ENCODE measurements around the gene SART3.

Gene SART3

DNA sequence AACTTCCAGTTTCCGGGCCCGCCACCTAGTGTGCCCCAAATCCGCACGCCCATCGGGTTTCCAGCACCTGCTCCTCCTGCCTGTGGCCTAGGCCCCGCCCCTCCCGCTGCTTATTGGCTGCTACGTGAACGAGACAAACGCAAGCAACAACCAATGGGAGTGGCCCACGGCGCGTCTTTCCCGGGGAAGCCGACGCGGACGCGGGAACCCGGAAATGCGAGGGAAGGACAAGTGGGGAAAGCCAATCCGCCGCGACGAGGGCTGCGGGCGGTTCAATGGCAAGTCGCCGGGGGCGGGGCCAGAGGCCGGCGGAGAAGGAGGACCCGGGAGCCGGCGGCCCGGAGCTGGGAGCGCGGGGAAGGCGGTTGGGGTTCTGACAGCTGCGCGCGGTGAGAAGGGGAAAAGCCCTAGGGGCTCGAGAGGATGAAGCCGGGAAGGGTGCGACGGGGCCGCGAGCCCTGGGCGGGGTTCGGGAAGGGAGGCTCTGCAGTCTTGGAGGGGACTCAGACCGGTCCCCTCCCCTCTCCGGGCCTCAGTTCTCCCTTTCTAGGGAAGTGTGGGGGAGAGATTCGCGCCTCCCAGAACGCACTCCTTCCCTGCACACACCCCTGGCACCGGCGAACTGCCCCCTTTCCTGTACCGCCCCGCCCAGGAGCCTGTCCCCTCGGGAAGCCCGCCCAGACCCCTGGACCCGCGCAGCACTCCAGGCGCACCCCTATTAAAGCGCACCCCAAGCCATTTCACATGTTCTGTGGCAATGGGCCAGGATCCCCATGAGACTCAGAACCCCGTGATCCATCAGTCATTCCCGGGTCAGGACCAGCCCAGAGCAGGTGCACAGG lies 45.8 kb downstream of the SART3 start, which contains the start of gene FICD:
Gene FICD, plus strand, starts transcription at position 305 of the 842 bp plus-strand sequence. CDS start 1,696 bp downstream, outside the sequence.
- TF ChIP-seq CTCF (IDR thresholded peaks at IDR 0.05; ENCODE audit: insufficient read depth, low read depth, low read length, missing control alignments) = no peak
- peak; percentile 99 for DNase-seq (ENCODE audit: low read depth)
- H3K4me3 ChIP-seq (ENCODE audit: low read length) = peak within 1 kb of the TSS; percentile 84

DNA sequence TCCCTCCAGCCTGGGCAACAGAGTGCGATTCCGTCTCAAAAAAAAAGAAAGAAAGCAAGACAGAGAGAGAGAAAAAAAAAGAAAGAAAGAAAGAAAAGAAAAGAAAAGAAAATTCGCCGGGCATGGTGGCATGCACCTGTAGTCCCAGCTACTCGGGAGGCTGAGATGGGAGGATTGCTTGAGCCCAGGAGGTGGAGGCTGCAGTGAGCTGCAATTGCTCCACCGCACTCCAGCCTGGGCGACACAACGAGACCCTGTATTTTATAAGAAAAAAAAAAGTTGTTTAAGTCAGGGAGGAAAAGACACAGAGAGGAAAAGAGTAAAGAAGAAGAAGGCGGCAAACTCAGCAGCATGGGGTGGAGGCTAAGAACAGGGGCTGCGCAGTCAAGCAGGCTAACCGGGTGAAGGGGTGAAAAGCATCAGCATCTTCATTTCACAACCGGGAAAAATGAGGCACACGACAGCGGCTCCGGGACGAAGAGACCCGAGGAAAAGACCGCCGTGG lies 46.5 kb downstream of the SART3 start:
- TF ChIP-seq CTCF (IDR thresholded peaks at IDR 0.05; ENCODE audit: insufficient read depth, low read depth, low read length, missing control alignments) = no peak
- peak overlapping the region; percentile 44 for H3K4me3 ChIP-seq (ENCODE audit: low read length)
- DNase-seq (ENCODE audit: low read depth) = no peak

DNA sequence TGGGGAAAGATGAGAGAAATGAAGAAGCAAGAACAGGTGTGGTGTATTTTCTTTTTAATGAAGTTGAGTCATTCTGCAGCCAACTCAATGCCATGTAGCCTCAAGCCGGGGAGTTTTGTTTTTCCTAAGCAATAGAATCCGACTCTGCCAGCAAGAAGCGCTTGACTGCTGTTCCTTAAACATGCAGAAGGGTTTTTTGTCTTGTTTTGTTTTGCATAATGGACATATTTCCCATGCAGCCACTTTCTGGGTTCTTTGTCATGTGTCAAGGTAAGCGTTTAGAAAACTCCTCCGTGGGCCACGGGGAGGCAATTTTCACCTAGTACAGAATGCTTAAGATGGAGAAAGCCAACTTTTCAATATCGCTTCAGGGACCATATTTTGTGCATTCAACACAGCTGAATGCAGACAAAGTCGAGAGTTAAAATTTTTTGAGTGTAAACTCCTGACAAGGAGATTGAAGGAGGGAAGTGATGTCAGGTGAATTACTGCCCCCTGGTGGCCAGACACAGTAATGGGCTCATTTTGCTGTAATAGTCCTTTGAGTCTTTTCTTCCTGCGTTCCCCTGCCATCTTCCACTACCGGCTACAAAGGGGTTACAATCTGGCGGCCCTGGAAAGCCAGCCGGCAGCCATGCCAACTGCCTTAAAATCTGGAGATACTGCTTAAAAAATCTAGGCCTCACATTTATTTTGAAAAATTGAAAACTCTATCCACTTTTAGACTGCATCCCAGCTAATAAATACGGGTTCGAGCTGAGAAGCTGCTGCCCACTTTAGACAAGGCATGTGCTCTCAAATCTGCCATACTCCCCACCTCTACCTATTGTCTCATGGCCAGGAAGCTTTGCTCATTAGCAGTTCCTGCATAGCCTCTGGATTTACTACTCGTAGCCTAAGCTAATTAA lies 49.1 kb downstream of the SART3 start:
- TF ChIP-seq CTCF (IDR thresholded peaks at IDR 0.05; ENCODE audit: insufficient read depth, low read depth, low read length, missing control alignments) = peak; percentile 84
- DNase-seq (ENCODE audit: low read depth) = peak; percentile 74
- no peak overlapping the region for H3K4me3 ChIP-seq (ENCODE audit: low read length)

DNA sequence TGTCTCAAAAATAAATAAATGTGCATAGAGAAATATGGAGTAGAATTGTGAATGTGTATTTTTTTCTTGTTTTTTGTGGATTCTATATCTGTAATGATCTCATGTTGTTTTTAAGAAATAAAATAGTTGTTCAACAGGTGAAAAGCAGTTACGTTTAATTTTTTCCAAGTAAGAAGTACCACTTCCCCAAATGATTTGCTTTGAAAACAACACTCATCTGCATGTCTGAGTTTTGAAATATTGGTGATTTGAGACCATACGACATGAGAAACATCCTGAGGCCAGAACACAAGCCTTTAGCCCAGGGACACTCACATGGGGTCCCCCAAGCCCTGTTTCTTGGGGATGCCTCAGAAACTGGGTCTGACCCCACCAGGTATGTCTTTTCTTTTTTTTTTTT lies 50.1 kb downstream of the SART3 start:
- no peak for TF ChIP-seq CTCF (IDR thresholded peaks at IDR 0.05; ENCODE audit: insufficient read depth, low read depth, low read length, missing control alignments)
- H3K4me3 ChIP-seq (ENCODE audit: low read length) = no peak overlapping the region
- DNase-seq (ENCODE audit: low read depth) = no peak

GRCh38 chr12:108509806-108510205 lies 51.2 kb downstream of the SART3 start:
- no peak overlapping the region for H3K4me3 ChIP-seq (ENCODE audit: low read length)
- DNase-seq (ENCODE audit: low read depth) = no peak
- TF ChIP-seq CTCF (IDR thresholded peaks at IDR 0.05; ENCODE audit: insufficient read depth, low read depth, low read length, missing control alignments) = no peak

DNA sequence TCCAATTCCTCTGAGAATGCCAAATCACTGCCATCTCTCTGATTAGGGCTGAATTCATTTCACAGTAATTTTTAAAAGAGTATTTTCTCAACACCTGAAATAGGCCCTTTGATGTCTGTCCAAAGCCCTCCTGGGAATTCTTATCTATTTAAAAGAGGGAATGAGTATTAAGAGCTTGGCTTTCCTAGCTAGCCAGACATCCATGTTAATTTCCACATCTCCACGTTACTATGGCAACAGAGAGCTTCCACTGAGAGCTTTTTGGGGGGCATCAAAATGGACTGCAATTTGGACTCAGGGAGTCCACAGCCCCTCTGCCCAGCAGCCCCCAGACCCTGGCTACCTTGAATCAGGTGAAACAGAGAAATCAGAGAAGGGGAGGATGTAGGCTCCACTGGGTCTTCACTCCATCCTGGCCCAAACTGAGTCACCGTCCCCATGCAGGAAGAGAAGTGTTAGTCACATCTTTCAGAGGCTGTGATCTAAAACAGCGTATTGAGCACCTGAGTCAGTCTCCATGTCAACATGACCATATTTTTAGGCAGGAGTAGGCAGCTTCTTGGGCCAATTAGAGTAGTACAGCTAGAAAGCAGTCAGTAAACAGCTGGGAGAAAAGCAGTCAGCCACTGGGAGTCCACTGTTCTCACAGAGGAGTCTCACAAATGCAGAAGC lies 52.9 kb downstream of the SART3 start:
- TF ChIP-seq CTCF (IDR thresholded peaks at IDR 0.05; ENCODE audit: insufficient read depth, low read depth, low read length, missing control alignments) = no peak
- DNase-seq (ENCODE audit: low read depth) = peak; percentile 67
- no peak overlapping the region for H3K4me3 ChIP-seq (ENCODE audit: low read length)

Data from epithelial cell of esophagus (primary cell).